Endothelial cell of umbilical vein (primary cell): ENCODE data around the gene CD68. TPM values are rescaled to one million over a fixed set of nuclear protein-coding genes. Genes with fewer than 3 reads are reported as not detected.

Experiments used
- BruUV-seq: library from RNA; stranded (reverse); fragments of 400-500 nt; replicated peaks from 2 replicates; lab custom pipeline; 2021; lab: Mats Ljungman, UMichigan
- CTCF ChIA-PET: fragments of 300-600, 350-600 bp; sonication (Branson Sonifier 250); formaldehyde crosslinking; loops from one replicate; lab custom pipeline; 2021; ENCODE audit warnings: antibody characterized with exemption, inconsistent platforms; lab: Charles Lee
- POLR2A ChIA-PET: fragments of 300-600, 350-600 bp; sonication (Branson Sonifier 250); formaldehyde crosslinking; loops from one replicate; lab custom pipeline; 2021; ENCODE audit warnings: antibody characterized with exemption, inconsistent platforms; lab: Charles Lee
- DNase-seq: peaks from one replicate; pipeline ENCODE4 v3.0.0-alpha.2; 2011; ENCODE audit warnings: low read depth, low spot score
- FAIRE-seq: peaks from 2 replicates; lab custom pipeline; 2011; peaks lifted over from hg19 to GRCh38; lab: Jason Lieb, UNC
- H2AFZ ChIP-seq: 2 replicates; pipeline ENCODE4 v1.6.0; 2012; ENCODE audit warnings: low read depth, low read length, control low read depth, inconsistent platforms
- H3K27ac ChIP-seq: 2 replicates; pipeline ENCODE4 v1.5.1; 2011; ENCODE audit warnings: low read depth, mild to moderate bottlenecking, control low read depth, low read length, moderate library complexity; ENCODE audit not compliant: insufficient read depth
- H3K27me3 ChIP-seq, 2 experiments: 2 replicates each; pipeline versions ENCODE4 v1.6.0 to v1.6.1; 2011; ENCODE audit warnings: low read length in 2 of 2, mixed read lengths in 1 of 2; ENCODE audit not compliant: control insufficient read depth in 2 of 2, insufficient read depth in 2 of 2
- H3K36me3 ChIP-seq, 2 experiments: 2 replicates in 1 of 2; 3 replicates in 1 of 2; pipeline ENCODE4 v1.5.1; 2011; ENCODE audit warnings: low read length in 2 of 2, mild to moderate bottlenecking in 1 of 2, moderate library complexity in 1 of 2; ENCODE audit not compliant: control insufficient read depth in 2 of 2, insufficient read depth in 2 of 2; ENCODE audit errors: extremely low read depth in 1 of 2
- H3K4me1 ChIP-seq: 3 replicates; pipeline ENCODE4 v1.5.1; 2011; ENCODE audit warnings: mild to moderate bottlenecking, low read length; ENCODE audit not compliant: control insufficient read depth, insufficient read depth; ENCODE audit errors: extremely low read depth
- H3K4me2 ChIP-seq: 2 replicates; pipeline ENCODE4 v1.6.1; 2011; ENCODE audit warnings: low read length, control low read depth, mixed read lengths; ENCODE audit not compliant: insufficient read depth
- H3K4me3 ChIP-seq, 3 experiments: fragments of 200-600 bp in 1 of 3; sonication (generic), shearing (Covaris generic) in 1 of 3; replicated peaks in 1 of 3; 2 replicates each; pipeline ENCODE4 v1.5.1; 2011 to 2016; ENCODE audit warnings: control low read depth in 3 of 3, low read length in 3 of 3, mild to moderate bottlenecking in 2 of 3, inconsistent platforms in 1 of 3, low read depth in 1 of 3, moderate library complexity in 1 of 3; ENCODE audit not compliant: insufficient read depth in 1 of 3
- H3K79me2 ChIP-seq: 2 replicates; pipeline ENCODE4 v1.6.0; 2012; ENCODE audit warnings: low read length, inconsistent platforms; ENCODE audit not compliant: control insufficient read depth, insufficient read depth
- H3K9ac ChIP-seq: replicated peaks from 2 replicates; pipeline ENCODE3; 2011; ENCODE audit warnings: low read length, control low read depth; ENCODE audit not compliant: insufficient read depth; ENCODE audit errors: extremely low read depth
- H3K9me1 ChIP-seq: replicated peaks from 3 replicates; pipeline ENCODE4 v1.6.0; 2011; ENCODE audit warnings: mild to moderate bottlenecking, low read length; ENCODE audit not compliant: control insufficient read depth, insufficient read depth; ENCODE audit errors: extremely low read depth
- H3K9me3 ChIP-seq: replicated peaks from 2 replicates; pipeline ENCODE4 v1.5.1; 2012; ENCODE audit warnings: low read length, inconsistent platforms; ENCODE audit not compliant: control insufficient read depth, insufficient read depth
- H4K20me1 ChIP-seq: replicated peaks from 2 replicates; pipeline ENCODE3; 2011; ENCODE audit warnings: mild to moderate bottlenecking, low read length; ENCODE audit not compliant: control insufficient read depth, insufficient read depth; ENCODE audit errors: extremely low read depth
- CTCF ChIP-seq, 2 donors: IDR thresholded peaks; 1 replicate in 1 of 2; 2 replicates in 1 of 2; pipeline ENCODE4 v1.5.1; 2011; ENCODE audit warnings: low read length in 2 of 2, mild to moderate bottlenecking in 2 of 2, moderate library complexity in 2 of 2, control low read depth in 1 of 2, inconsistent platforms in 1 of 2, low read depth in 1 of 2; ENCODE audit not compliant: insufficient read depth in 1 of 2; ENCODE audit errors: extremely low read depth in 1 of 2
- EZH2 ChIP-seq: IDR thresholded peaks from 2 replicates; pipeline ENCODE4 v1.6.1; 2012; ENCODE audit warnings: borderline replicate concordance, low read depth, mild to moderate bottlenecking, moderate library complexity, low read length, inconsistent platforms; ENCODE audit not compliant: severe bottlenecking
- FOS ChIP-seq: IDR thresholded peaks from 2 replicates; pipeline ENCODE4 v1.6.1; 2011; ENCODE audit warnings: mild to moderate bottlenecking, low read length, moderate library complexity, borderline replicate concordance; ENCODE audit not compliant: insufficient read depth
- GATA2 ChIP-seq: IDR thresholded peaks from 2 replicates; pipeline ENCODE4 v1.7.0; 2011; ENCODE audit warnings: low read depth, mild to moderate bottlenecking, moderate library complexity, mixed read lengths, low read length; ENCODE audit not compliant: insufficient read length, insufficient read depth
- JUN ChIP-seq: IDR thresholded peaks from 2 replicates; pipeline ENCODE4 v1.6.1; 2011; ENCODE audit warnings: borderline replicate concordance, low read depth; ENCODE audit not compliant: insufficient read length, insufficient read depth
- MAX ChIP-seq: IDR thresholded peaks from 2 replicates; pipeline ENCODE4 v1.6.1; 2011; ENCODE audit not compliant: insufficient read depth, insufficient read length
- MYC ChIP-seq: IDR thresholded peaks from one replicate; pipeline ENCODE4 v1.6.1; 2011; ENCODE audit warnings: mild to moderate bottlenecking, low read depth, low read length
- POLR2A ChIP-seq: IDR thresholded peaks from 2 replicates; pipeline ENCODE4 v1.6.1; 2012; ENCODE audit warnings: low read depth, mild to moderate bottlenecking, control low read depth, low read length
- POLR2AphosphoS5 ChIP-seq: IDR thresholded peaks from 2 replicates; pipeline ENCODE4 v1.6.1; 2012; ENCODE audit warnings: low read depth, mild to moderate bottlenecking, control low read depth, low read length, moderate library complexity; ENCODE audit not compliant: insufficient read depth
- dilution Hi-C: fragments of 300-500 bp; cut with MboI; formaldehyde crosslinking; loops from one replicate; pipeline ENCODE4 v1.15.0; 2019; ENCODE audit warnings: low sequenced_read_pairs; ENCODE audit not compliant: extremely low pct_ligation_motif_present
- intact Hi-C: fragments of 100-400 bp; cut with micrococcal nuclease; formaldehyde crosslinking; loops from one replicate; pipeline ENCODE4 v1.10.0; 2022
- polyA plus RNA-seq, 4 experiments: library from polyadenylated mRNA; depleted of rRNA in 3 of 4; stranded (reverse) in 3 of 4; unstranded in 1 of 4; fragments of >200 nt; gene quantifications; 2 replicates each; pipeline versions ENCODE4 v1.2.1 to v1.2.3, GENCODE V29; 2011 to 2012; ENCODE audit warnings: missing spikeins in 1 of 4
- total RNA-seq: library from RNA; stranded (reverse); gene quantifications from 2 replicates; pipeline ENCODE4 v1.2.3, GENCODE V29; 2021

Gene CD68
- total and polyA plus RNA-seq, 2 donors (not counting 3 experiments of a cell fraction or from before 2014, with no cell fraction given), result 2.9 to 30.8 TPM

GRCh38 chr17:7557147-7557764 is 22.2 kb upstream of the CD68 start:
- CTCF ChIA-PET, result interaction anchor here (0.8 to 6.7 kb wide), 8 partner anchors 14 to 511 kb away, joined by 3 to 314 read pairs (median 4); partner anchors contain the start of gene SOX15
- H2AFZ ChIP-seq, result no peak overlapping the region
- no peaks in the 10 kb centered on the region for H3K27me3 ChIP-seq
- no peak for DNase-seq
- peaks cover 5% of the 10 kb centered on the region for H3K79me2 ChIP-seq
- H3K4me2 ChIP-seq, result no peak overlapping the region
- intact Hi-C loops, result no loop called here
- TF ChIP-seq MYC, result no peak
- no peak for TF ChIP-seq POLR2A
- no peak for TF ChIP-seq MAX
- TF ChIP-seq GATA2, result no peak
- TF ChIP-seq JUN, result no peak
- TF ChIP-seq POLR2AphosphoS5, result no peak
- TF ChIP-seq EZH2, result no peak
- no peak for TF ChIP-seq CTCF (IDR thresholded peaks at IDR 0.05; ENCODE audit: extremely low read depth in 1 of 2, insufficient read depth in 1 of 2, low read depth in 1 of 2, low read length in 2 of 2)
- TF ChIP-seq FOS, result no peak
- POLR2A ChIA-PET, result interaction anchor here (1.8 kb wide), 1 partner anchor 73 kb away, joined by 7 read pairs; the partner anchor contains the start of gene POLR2A
- no peak overlapping the region for H3K4me3 ChIP-seq
- no peaks in the 10 kb centered on the region for H4K20me1 ChIP-seq
- no peak for FAIRE-seq
- no peak overlapping the region for H3K9ac ChIP-seq
- no peaks in the 10 kb centered on the region for H3K9me3 ChIP-seq
- no peaks in the 10 kb centered on the region for H3K36me3 ChIP-seq
- BruUV-seq, result no TSS peak
- H3K27ac ChIP-seq, result peak overlapping the region; percentile 70
- no peaks in the 10 kb centered on the region for H3K9me1 ChIP-seq
- dilution Hi-C loops, result no loop called here
- H3K4me1 ChIP-seq, result peaks cover 25% of the 10 kb centered on the region
